Activated gamma-delta T cell treated with anti-CD3 and anti-CD28 coated beads, Interleukin-2, amount 50 U/mL, for 16 hours (primary cell): ENCODE results near the gene MAPK4.

Source experiments
- DNase-seq: peaks from one replicate; pipeline ENCODE4 v3.0.0-alpha.2; 2020; ENCODE audit warnings: low read depth

MAPK4 gene

DNA sequence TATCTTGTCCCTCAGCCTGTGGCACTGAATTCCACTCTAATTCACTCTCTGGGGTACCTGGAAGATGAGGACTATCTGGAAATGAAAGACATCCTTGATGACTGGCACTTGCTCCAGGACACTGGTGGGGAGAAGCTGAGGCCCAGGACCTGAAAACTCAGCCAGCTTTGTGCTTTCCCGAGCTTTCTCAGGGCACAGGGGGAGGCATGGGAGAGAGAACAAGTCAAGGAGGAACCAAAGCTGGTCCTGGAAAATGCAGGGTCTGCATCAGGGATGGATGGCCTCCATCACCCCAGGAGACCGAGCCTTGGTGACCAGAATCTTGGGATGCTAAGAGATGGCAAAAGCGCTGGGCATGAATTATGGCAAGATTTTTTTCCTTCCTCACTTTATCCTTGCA is 65.1 kb downstream of the MAPK4 start:
- no peak for DNase-seq

DNA sequence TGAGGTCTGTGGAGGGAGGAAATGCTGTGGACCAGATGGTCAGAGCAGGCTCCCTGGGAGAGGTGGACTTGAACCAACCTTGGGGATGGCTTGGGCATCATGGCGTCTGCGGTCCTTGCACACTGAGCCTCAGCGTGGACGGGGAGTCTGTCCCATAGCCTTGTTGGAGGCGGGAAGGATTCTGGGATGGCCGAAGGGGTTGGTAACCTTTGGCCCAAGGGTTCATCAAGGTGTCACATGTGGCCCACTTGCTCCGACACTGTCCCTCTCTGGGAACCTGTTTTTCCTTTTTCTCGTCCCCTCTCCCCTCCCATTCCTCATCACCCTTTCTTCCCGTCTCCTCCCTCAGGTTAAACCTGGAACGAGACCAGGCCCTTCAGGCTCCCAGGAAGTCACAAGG is 66.4 kb downstream of the MAPK4 start:
- DNase-seq = no peak

DNA sequence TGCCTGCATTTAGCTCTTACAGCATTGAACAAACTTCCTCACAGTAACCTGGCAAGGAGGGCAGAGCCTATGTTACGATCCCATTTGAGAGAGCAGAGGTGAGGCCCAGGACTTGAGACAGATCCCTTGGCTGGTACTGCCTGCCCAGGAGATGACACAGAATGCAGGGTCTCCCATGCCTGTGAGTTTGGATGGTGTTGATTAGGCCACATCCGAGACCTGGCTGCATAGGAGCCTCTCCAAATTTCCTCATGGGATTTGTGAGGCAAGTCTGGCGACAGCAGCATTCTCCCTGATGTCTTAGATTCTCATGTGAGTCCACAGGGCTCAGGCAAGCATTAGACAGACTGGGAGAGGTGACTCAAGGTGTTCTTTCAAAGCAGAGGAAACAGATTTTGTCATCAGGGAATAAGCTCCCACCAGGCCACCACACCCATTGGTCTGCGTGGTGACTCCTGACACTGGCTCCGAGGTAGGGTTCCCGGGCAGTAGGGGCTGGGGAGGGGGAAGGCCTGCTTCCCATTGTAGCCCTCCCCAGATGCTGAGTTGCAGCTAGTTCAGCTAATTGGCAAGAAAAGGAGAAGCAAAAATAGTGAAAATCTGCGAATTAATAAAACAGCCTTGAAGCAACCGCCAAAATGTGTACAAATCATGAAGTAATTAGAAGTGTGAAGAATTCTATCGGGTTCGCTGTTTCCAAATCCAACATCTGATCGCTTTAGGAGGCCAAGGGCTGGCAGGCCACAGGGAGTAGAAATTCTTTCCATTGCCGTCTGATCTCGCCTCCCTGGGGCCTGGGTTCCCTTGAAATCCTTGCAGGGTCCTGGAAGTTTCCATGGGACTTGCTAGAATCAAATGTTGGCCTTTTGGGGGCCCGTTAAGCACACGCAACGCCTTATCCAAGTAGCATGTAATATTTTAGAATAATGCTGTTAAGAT is 68.0 kb downstream of the MAPK4 start:
- DNase-seq = no peak

DNA sequence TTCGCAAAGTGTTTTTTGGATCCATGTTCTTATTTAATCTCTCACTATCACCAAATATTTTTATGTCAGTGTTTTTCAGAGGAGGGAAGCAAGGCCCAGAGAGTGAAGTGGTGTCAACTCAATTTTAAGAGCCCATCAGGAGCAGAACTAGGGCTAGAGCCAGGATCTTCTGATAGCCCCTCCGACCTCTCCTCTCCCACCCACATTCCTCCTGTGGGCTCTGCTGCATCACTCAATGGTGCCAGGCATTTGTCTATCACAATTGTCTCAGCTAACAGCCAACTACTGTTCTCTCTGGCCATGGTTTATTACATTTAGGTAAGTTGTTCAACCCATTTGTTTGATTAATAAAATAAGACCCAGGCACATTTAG is 68.6 kb downstream of the MAPK4 start:
- no peak for DNase-seq

DNA sequence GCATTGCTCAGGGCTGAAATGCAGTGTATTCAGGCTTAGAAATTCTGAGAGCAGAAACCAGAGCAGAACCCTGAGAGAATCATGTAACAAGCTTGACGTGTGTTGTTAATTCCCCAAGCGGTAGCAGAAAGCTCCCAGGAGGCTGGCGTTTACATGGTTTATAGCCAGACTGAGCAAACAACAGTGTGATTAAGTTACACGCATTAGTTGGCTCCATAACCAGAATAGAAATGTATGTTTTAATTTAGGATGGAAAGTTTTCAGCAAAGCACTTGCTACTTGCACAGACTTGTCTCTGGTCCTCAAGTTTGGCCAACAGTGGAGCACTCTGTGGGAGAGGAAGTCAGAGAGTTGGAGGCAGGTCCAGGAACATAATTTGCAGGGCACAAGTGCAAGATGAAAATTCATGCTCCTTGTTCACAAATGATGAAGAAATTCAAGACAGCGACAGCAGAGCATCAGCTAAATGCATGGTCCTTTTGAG is 69.3 kb downstream of the MAPK4 start:
- no peak for DNase-seq

DNA sequence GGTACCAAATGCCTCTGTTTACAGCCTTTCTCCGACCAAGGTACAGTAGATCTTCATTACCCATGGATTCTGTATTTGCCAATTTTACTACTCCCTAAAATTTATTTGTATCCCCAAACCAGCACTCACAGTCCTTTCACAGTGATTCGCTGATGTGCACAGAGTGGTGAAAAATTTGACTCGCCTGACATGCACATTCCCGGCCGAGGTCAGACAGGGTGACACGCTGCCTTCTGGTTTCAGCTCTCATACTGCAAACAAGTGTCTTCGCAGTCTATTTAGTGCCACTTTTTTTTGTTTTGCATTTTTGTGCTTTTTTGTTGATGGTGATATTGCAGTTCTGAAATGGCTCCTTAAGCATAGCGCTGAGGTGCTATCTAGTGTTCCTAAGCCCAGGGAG is 71.0 kb downstream of the MAPK4 start:
- DNase-seq = no peak

DNA sequence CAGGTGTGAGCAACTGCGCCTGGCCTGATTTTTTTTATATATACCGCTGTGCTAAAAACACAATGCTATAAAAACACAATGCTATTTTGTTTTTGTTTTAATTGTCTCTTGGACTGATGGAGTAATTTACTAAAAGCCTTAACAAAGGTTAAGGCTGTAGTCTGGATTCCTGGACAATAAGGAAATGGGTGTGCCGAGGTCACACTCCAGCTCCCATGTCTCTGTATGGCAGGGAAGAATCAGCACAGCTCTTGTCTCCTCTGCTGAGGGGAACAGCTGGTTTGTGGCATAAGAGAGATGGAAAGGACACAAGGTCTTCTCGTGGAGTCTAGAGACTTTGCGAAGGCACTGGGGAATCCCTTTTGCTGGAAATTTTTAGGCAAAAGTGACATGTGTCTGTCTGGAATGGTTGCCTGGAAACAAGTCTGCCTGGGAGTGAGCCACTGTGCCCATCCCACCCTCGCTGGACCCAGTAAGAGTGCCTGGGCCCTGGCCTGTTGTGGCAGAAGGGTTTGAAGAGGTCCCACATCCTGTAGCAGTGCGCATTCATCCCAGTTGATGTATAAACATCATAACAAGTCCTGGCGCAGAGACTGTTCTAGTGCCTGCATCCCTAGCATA is 73.1 kb downstream of the MAPK4 start:
- no peak for DNase-seq

DNA sequence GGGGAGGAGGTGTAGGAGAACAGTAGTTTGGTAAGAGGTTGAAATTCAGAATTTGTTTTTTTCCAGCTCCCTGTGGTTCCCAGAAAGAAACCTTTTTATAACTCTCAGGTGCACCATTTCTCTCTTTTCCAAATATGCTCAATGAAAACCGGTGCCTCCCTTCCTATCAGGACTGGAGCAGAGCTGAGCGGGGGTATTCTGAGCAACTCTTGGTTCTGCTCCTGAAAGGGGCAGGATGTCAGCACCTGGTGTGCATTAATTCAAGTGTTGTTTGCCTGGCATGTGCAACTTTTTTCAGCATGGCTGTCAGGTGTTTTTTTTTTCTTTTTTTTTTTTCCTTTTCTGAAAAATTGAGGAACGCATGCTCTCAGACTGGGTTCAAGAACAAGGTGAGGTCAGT is 74.1 kb downstream of the MAPK4 start:
- no peak for DNase-seq

DNA sequence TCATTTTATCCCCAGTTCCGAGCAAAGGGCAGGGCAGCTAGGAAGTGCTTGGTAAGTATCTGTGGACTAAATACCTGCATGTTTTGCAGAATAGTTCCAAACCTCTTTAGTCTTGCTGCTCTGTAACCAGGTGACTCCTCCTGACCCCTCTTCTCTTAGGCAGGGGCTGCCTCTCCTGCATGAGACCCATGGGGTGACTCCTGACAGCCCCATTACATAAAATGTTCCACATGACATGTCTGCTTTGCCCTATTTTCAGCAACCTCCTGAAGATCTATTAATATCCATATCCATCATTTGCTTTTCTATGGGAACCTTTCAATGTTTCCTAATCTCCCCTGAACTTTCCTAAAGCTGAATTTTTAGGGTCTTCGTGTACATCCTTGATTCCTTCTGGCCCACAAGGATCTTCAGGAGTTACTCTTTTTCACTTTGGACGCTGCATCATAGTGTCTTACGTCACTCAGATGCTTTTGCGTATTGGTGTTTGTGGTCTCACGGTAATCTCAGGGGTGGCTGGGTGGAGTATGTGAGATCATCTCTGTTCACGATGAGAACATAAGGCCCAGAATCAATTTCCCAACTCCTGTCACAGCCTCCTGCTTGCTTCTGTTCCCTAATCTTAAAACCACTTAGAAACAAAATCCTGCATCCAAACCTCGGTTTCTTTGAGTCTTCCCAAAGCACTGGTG is 76.6 kb downstream of the MAPK4 start:
- DNase-seq = no peak

DNA sequence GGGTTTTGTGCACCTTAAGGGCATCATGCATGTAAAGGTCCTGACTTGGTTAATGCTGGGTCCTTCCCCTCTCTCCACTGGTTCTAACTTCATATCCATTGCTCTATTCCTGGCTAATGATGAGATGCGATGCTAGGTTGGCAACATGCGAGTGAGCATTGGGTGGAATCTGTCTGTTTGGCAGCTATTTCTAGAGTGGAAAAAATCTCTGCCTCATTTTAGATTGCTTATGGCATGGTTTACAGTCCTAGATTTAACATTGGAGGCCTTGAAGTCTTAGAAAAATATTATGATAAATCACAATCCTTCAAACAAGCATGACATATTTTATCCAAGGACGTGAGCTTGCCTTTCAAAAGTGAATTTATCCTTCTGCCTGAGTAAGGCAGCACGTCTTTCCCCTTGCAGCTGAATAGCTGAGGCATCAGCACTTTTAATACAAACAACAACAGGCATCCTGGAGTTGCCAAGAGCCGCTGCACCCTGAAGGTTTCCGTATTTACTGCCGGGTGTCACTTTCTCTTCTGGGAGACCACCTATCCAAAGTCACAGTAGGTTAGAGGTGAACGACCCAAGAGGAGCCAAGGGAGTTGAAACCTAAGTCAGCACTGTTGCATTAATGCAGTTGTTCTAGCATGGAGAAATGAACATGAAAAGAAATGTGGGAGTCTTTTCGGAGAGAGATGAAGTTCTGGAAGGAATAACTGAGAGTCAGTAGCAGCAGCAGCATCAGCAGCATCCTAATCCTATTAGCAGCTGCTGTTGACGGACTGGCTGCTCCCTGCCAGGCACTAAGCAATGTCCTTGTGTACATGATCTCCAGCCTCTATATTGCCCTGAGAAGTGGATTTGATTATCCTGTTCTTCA is 78.4 kb downstream of the MAPK4 start:
- no peak for DNase-seq

DNA sequence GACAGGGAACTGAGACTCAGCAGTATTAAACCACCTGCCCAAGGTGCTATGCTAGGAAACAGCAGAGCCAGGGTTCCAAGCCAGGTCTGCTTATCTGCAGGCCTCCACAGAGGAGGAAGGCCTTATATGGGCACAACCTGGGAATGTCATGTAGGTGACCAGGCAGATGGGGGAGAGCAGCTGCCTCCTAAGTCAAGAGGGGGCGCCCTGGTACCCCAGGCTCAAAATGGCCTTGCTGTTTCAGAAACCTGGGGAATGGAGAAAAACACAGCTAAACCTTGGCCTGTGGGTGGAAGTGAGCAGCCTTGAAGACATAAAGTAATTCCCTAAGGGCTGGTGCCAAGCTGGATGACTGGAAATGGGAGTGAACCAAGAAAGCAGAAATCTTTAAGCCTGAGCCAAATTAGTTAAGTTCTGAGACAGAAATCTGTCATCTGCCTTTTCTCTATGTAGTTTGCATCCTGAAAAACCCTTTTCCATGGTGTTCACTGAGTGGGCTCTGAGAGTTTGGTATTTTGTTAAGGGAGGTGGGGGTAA is 79.1 kb downstream of the MAPK4 start:
- DNase-seq = no peak

DNA sequence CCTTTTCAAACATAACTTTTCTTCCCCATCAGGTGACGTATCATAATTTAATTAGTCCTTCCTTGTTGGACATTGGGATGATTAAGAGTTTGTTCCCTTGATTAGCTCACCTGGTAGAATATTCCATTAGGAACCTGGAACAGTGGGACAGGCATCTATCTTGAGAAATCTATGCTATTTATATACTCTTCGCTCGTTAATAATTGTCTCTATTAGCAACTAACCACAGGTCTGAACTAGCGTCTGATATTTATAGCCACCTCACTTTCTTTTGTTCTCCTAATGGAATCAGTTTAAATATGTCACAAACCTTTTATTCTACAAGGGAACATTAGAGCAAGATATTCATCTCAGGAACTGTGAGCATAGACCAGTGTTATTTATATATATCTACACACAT is 79.8 kb downstream of the MAPK4 start:
- no peak for DNase-seq

DNA sequence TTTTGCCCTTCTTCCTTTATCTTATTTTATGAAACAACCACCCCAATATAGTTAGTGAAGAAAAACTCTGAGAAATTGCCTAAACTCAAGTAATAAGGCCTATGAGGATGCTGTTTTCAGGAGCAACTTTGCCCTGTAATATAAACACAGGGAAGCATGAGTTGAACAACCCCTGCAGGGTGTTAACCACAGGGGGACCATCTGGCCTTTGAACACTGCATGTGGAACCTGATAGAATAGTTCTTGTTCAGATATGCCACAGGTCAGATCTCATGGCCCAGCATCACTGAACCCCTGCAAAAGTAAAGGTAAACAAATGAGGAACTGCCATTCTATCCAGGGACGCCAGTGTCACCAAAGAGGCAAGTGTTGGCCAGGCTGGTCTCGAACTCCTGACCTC is 82.6 kb downstream of the MAPK4 start:
- no peak for DNase-seq

DNA sequence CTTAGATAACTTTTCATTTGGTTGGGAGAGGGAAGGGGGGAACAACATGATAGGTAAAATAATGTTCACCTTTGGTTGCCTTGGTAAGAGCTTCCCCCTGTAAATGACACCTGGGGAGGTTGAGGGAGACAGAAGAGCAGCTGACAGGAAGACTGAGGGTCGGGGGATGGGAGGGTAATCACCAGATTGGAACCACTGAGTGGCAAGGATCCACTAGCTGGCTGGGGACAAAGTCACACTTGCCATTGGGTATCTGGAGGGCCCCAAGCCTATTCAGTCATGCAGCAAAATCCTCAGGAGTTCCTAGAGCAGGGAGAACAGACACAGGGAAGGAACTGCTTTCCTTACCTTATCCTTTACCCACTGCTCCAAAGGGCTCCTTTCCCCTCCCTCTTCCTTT is 84.3 kb downstream of the MAPK4 start:
- DNase-seq = no peak

DNA sequence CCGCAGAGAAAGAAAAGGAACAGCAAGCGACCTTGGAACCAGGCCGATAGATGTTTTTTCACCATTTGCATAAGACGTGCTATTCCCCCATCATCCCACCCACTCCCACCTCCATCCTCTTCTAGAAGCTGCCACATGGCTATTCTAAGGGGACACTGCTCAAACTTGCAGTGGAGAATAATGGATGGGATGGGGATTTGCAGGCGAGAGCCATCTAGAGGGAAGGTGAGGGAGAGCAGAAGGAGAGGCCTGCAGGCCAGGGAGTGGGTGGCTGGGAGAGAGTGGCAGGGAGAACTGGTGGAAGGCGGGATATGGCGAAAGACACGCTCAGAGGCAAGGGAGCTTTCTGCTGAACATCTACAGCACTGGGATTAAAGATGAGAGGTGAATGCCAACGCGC is 84.9 kb downstream of the MAPK4 start:
- no peak for DNase-seq

DNA sequence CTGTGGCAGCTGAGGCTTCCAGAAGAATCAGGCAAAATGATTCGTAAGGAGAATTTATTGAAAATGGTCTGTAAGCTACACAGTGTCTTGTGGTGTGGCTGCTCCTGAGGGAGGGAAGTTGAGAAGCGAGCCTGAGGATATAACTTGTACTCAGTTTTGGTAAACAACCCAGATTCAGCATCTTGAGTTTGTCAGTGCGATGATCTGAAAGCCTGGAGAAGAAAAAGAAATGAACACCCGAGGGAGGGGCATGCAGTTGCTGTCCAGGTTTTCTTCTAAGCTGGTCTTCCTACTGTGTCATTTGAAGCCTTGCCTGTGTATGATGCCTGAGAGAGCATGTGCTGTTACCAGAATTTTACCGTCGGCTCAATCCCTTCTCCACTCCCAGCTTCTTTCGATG is 87.3 kb downstream of the MAPK4 start:
- DNase-seq = no peak

DNA sequence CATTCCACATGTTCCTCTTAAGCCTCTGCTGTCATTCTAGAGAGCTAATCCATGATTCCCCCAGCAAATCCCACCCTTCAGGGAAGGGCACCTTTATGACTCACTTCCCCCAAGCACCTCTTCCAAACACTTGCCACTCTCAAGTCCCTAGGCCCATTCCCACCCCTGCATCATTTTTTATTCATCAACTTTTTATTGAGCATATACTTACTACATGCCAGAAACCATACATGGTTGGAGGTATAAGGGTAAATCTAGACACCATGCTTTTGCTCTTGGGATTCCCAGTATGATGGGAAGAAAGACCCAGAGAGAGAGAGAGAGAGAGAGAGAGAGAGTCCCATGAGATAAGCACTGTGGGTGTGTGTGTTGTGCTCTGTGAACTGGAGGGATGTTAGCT is 87.9 kb downstream of the MAPK4 start:
- no peak for DNase-seq

DNA sequence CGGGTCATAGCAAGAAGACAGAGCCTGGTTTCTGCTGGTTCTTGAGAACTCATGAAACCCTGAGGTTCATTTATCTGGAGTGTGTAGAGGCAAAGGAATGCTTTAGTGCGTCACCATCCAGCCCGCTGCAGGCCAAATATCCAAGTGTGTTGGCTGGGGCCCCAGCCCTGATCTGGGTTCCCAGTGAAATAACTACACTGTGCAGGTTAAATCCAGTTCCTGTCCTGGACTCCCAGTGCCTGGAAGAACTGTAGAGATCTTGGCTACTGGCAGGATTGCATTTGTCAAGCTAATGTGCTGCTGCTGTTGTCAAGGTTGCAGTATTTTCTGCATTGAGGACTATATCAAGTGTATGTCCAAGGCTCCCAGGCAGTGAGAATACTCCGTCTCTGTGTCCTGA is 89.9 kb downstream of the MAPK4 start:
- no peak for DNase-seq

DNA sequence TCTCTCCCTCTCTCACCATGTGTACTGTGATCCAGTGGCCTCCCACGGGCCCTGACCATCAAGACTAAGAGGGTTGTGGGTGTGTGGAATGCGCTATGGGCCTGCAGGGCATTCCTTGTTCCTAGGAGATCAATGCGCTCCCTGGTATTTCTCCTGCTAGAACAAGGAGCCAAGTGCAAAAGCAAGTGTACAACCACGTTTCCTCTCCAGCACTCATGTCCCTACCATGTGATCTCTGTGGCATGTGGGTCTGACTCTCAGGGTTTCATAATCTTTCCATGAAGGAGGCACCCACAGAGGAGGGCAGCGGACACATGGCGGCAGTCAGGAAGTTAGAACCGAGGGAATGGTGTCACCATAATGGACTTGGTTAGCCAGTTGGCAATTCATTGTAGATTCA is 91.4 kb downstream of the MAPK4 start:
- no peak for DNase-seq

DNA sequence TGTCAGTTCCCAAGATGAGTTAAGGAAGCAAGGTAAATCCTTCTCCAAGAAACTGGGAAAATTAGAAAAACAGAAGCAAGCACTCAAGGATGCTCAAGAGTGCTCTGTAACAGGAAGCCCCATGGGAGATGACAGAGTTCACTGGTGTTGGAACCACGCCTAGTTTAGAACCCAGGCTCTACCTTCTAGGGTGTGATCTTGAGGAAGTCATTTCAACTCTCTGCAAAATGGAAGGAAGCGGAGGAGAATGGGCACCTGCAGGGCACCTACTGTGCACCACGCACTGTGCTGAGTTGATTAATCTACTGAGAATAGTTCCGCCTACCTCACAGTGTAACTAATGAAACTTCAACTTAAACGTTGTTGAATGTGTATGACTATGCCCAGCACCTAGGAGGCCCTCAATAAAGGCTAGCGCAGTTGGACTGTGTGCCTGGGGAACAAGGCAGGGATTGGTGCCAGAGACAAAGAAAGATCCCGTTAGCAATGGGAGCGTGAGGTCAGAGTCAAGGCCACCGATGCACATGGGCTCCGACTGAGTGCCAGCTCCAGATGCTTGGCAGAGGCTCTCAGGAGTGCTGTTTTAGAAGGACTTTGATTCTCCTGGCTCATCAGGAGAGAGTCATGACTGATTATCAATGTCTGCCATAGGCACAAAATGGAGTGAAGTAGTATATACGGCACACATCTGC is 93.7 kb downstream of the MAPK4 start:
- DNase-seq = no peak

DNA sequence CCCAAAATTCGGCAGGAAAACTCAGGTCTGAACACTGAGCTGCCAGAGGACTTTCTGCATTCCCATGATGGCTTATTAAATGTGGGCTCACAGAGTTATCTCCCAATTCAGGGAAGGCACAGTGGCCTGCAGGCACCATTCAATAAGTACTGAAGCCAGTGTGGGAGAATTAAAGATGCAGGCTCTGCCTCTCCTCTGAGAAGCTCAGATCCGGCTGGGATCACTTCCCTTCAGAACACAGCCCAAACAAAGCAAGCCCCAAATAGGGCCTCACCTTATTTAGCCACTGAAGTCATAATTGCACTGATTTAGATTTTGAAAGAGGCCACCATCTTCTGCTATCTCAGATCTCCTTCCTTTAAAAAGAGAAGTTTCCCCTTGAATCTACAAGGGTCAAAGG is 94.3 kb downstream of the MAPK4 start:
- no peak for DNase-seq
